ENCODE measurements around the gene LBR.
A peak's percentile ranks its signal among the peaks of the same experiment; 100 is the strongest.
"Not testable (repeated sequence)": the region's sequence is repeated elsewhere in the genome, so short reads cannot be mapped to it uniquely, and the experiment has no call there.

LBR gene

GRCh38 chr1:225427235-225428067, at the start of gene LBR:
LBR (minus strand) TSS chr1:225428038; CDS start chr1:225424075, 3,963 bp downstream.
- peak; percentile 35 for DNase-seq

GRCh38 chr1:225477296-225477911, 49.6 kb upstream of the LBR start:
- DNase-seq = no peak

GRCh38 chr1:225476538-225476988, 48.7 kb upstream of the LBR start:
- DNase-seq = no peak

- DNase-seq = no peak
Observed at GRCh38 chr1:225476100-225476511, 48.3 kb upstream of the LBR start.

GRCh38 chr1:225474986-225475820, 47.4 kb upstream of the LBR start:
- peak; percentile 58 for DNase-seq

- no peak for DNase-seq
Observed at GRCh38 chr1:225474439-225474985, 46.7 kb upstream of the LBR start.

- not testable (repeated sequence) for DNase-seq
Observed at GRCh38 chr1:225473676-225474438, 46.0 kb upstream of the LBR start.

- not testable (repeated sequence) for DNase-seq
Observed at GRCh38 chr1:225473266-225473665, 45.4 kb upstream of the LBR start.

- no peak for DNase-seq
Observed at GRCh38 chr1:225471453-225472301, 43.8 kb upstream of the LBR start.

- no peak for DNase-seq
Observed at GRCh38 chr1:225471109-225471452, 43.2 kb upstream of the LBR start.

GRCh38 chr1:225470211-225471108, 42.6 kb upstream of the LBR start:
- no peak for DNase-seq

- no peak for DNase-seq
Observed at GRCh38 chr1:225469051-225469450, 41.2 kb upstream of the LBR start.

GRCh38 chr1:225468270-225469020, 40.6 kb upstream of the LBR start:
- no peak for DNase-seq

- peak; percentile 81 for DNase-seq
Observed at GRCh38 chr1:225467193-225468020, 39.6 kb upstream of the LBR start.

- no peak for DNase-seq
Observed at GRCh38 chr1:225466848-225467192, 39.0 kb upstream of the LBR start.

- no peak for DNase-seq
Observed at GRCh38 chr1:225465793-225466517, 38.1 kb upstream of the LBR start.

GRCh38 chr1:225464851-225465792, 37.3 kb upstream of the LBR start:
- DNase-seq = no peak
